ENCODE results near the gene NUP42. TPM values are rescaled to one million over a fixed set of nuclear protein-coding genes. Genes with fewer than 3 reads are reported as not detected.

The NUP42 gene
- total and polyA plus RNA-seq, 2 donors from 2014 or later: 24.8 to 28.8 TPM

DNA sequence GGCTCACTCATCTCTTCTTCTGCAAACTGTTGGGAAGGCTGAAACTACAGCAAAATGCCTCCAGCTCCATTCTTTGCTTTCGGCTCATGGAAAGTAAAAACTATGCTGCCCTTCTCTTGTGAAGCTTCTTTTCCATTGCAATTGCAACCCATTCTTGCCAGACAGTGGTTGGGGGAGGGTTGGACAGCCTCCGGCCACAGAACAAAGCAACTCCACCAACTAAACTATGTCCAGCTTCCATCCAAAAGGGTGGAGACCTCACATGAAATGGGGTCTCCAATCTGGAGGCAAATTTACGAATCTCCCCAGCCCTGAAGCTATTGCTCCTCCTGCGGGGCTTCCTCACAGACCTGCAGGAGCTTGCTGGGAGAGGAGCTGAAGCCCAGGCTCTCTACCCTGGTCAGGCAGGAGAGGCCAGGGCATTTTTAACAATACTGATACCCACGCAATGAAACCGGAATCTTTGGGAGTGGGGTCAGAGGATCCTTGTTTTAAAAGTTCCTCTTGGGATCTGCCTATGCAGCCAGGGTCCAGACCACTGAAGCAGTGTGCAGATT is 65.3 kb downstream of the NUP42 start:
- TF ChIP-seq CTCF (IDR thresholded peaks at IDR 0.05; ENCODE audit: borderline replicate concordance, extremely low read depth, insufficient read depth): no peak
- Histone ChIP-seq H3K4me3 (ENCODE audit: low read length in 3 of 3) (peak overlapping the region in 2 of 3 donors; percentile 19 to 66), H3K27me3 (ENCODE audit: control insufficient read depth, insufficient read depth, low read length) (no peaks in the 10 kb centered on the region), H3K9ac (ENCODE audit: low read length in 3 of 3) (peak overlapping the region in 1 of 3 donors; percentile 0), H3K9me3 (ENCODE audit: control insufficient read depth in 2 of 3, insufficient read depth in 1 of 3, low read length in 3 of 3) (peaks cover 0 to 5% (median 0%) of the 10 kb centered on the region in 3 donors), H3K27ac (ENCODE audit: low read depth in 2 of 2, low read length in 2 of 2) (peak overlapping the region in 1 of 2 donors; percentile 36), H3K36me3 (ENCODE audit: control insufficient read depth in 2 of 3, insufficient read depth in 3 of 3, low read length in 3 of 3) (no peaks in the 10 kb centered on the region), H3K4me1 (ENCODE audit: control insufficient read depth in 2 of 3, insufficient read depth in 2 of 3, low read depth in 1 of 3, low read length in 3 of 3) (peaks cover 0 to 3% (median 0%) of the 10 kb centered on the region in 3 donors)
- FAIRE-seq: no peak
- DNase-seq: no peak
- intact Hi-C loops (cut with DNase I): no loop called here

DNA sequence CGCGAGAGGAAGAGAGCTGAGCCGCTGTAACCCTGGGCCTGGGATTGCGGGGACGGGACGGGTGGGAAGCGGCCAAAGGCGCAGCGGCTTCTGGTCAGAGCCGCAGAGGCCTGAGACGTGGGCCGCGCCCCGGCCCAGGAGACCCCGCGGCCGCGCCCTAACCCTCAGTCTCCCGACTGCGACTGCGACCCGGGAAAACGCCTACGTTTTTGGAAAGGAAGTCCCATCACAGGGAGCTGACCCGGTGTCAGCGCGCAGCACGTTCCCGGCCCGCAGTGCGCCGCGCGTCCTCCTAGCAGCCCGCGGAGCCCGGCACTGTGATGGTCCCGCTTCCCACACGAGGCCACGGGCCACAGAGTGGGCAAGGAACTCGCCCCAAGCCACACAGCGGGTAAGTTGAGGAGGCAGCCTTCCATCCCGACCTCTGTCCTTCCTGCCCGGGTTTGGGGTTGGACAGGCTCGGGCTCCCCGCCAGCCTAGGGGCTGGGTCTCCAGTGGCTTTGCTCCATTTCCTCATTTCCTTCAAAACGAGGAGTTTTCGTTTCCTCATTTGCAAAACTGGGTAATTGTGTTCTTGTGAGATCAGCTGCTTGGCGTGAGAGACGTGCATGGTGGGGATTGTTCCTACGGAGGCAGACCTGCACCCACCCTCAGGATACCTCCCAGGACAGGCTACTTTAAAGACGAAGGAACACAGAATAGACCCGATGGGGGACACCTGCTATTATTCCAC is 65.9 kb downstream of the NUP42 start:
- H3K27ac ChIP-seq (ENCODE audit: low read depth in 2 of 2, low read length in 2 of 2): peak overlapping the region in 1 of 2 donors; percentile 36
- H3K4me1 ChIP-seq (ENCODE audit: control insufficient read depth in 2 of 3, insufficient read depth in 2 of 3, low read depth in 1 of 3, low read length in 3 of 3): peaks cover 0 to 3% (median 0%) of the 10 kb centered on the region in 3 donors
- no peaks in the 10 kb centered on the region for H3K27me3 ChIP-seq (ENCODE audit: control insufficient read depth, insufficient read depth, low read length)
- no peak for TF ChIP-seq CTCF (IDR thresholded peaks at IDR 0.05; ENCODE audit: borderline replicate concordance, extremely low read depth, insufficient read depth)
- intact Hi-C loops (cut with DNase I): no loop called here
- H3K36me3 ChIP-seq (ENCODE audit: control insufficient read depth in 2 of 3, insufficient read depth in 3 of 3, low read length in 3 of 3): no peaks in the 10 kb centered on the region
- FAIRE-seq: no peak
- peak in 4 of 5 donors; percentile 27 to 66 (median 44) for DNase-seq
- peaks cover 0 to 8% (median 0%) of the 10 kb centered on the region in 3 donors for H3K9me3 ChIP-seq (ENCODE audit: control insufficient read depth in 2 of 3, insufficient read depth in 1 of 3, low read length in 3 of 3)
- peak overlapping the region; percentile 21 to 66 (median 52) for H3K4me3 ChIP-seq (ENCODE audit: low read length in 3 of 3)
- H3K9ac ChIP-seq (ENCODE audit: low read length in 3 of 3): peak overlapping the region in 2 of 3 donors; percentile 33 to 48

DNA sequence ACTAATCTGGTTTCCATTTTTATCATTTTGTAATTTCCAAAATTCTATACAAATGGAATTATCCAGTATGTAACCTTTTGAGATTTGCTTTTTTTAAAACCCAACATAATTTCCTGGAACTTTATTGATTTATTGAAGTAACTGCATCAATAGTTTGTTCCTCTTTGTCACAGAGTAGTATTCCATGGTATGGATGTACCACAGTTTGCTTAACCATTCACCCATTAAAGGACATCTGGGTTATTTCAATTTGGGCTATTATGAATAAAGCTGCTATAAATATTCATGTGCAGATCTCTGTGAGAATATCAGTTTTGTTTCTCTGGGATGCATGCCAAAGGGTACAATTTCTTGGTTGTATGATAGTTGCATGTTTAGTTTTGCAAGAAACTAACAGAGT is 67.6 kb downstream of the NUP42 start:
- H3K9me3 ChIP-seq (ENCODE audit: control insufficient read depth in 2 of 3, insufficient read depth in 1 of 3, low read length in 3 of 3): peaks cover 0 to 8% (median 0%) of the 10 kb centered on the region in 3 donors
- FAIRE-seq: no peak
- peaks cover 0 to 3% (median 0%) of the 10 kb centered on the region in 3 donors for H3K4me1 ChIP-seq (ENCODE audit: control insufficient read depth in 2 of 3, insufficient read depth in 2 of 3, low read depth in 1 of 3, low read length in 3 of 3)
- no peak overlapping the region for H3K4me3 ChIP-seq (ENCODE audit: low read length in 3 of 3)
- H3K9ac ChIP-seq (ENCODE audit: low read length in 3 of 3): no peak overlapping the region
- intact Hi-C loops (cut with DNase I): no loop called here
- no peaks in the 10 kb centered on the region for H3K36me3 ChIP-seq (ENCODE audit: control insufficient read depth in 2 of 3, insufficient read depth in 3 of 3, low read length in 3 of 3)
- DNase-seq: no peak
- no peaks in the 10 kb centered on the region for H3K27me3 ChIP-seq (ENCODE audit: control insufficient read depth, insufficient read depth, low read length)
- TF ChIP-seq CTCF (IDR thresholded peaks at IDR 0.05; ENCODE audit: borderline replicate concordance, extremely low read depth, insufficient read depth): no peak
- H3K27ac ChIP-seq (ENCODE audit: low read depth in 2 of 2, low read length in 2 of 2): no peak overlapping the region

Other genes starting within 250 kb of the NUP42 start
- 22.6 TPM for gene HYCC1, start 167.9 kb upstream of the NUP42 start, total RNA-seq
- gene HYCC1, start 167.9 kb upstream of the NUP42 start, polyA plus RNA-seq (ENCODE audit: insufficient read depth, low read depth, low replicate concordance): 2.2 TPM
- gene KLHL7, start 76.3 kb upstream of the NUP42 start, total RNA-seq: 20.6 TPM
- gene KLHL7, start 76.3 kb upstream of the NUP42 start, polyA plus RNA-seq (ENCODE audit: insufficient read depth, low read depth, low replicate concordance): 13.3 TPM
- gene GPNMB, start 64.7 kb downstream of the NUP42 start, total RNA-seq: 60.6 TPM
- gene GPNMB, start 64.7 kb downstream of the NUP42 start, polyA plus RNA-seq (ENCODE audit: insufficient read depth, low read depth, low replicate concordance): 43.9 TPM
- gene MALSU1, start 117.3 kb downstream of the NUP42 start, total RNA-seq: 40.3 TPM
- 94.9 TPM for gene MALSU1, start 117.3 kb downstream of the NUP42 start, polyA plus RNA-seq (ENCODE audit: insufficient read depth, low read depth, low replicate concordance)